Measurements from ENCODE around the gene USP3. TPM values are rescaled to one million over a fixed set of nuclear protein-coding genes. Genes with fewer than 3 reads are reported as not detected.

The USP3 gene
- total and polyA plus RNA-seq, 2 donors (not counting 3 experiments of a cell fraction or from before 2014, with no cell fraction given), result 18.8 to 52.4 TPM

- no TSS peak for BruUV-seq (replicated peaks)
- no peak overlapping the region for H3K9ac ChIP-seq (replicated peaks; ENCODE audit: extremely low read depth, insufficient read depth, low read length)
- ChIA-PET POLR2A (no interaction called here), CTCF (interaction anchor here (0.7 to 1.5 kb wide), 4 partner anchors 10 to 89 kb away, joined by 3 to 7 read pairs (median 5); no protein-coding TSS in a partner anchor)
- H4K20me1 ChIP-seq (replicated peaks; ENCODE audit: control insufficient read depth, extremely low read depth, insufficient read depth, low read length), result no peaks in the 10 kb centered on the region
- DNase-seq (ENCODE audit: low read depth, low spot score), result peak; percentile 32
- peaks cover 7% of the 10 kb centered on the region for H3K4me1 ChIP-seq (ENCODE audit: control insufficient read depth, extremely low read depth, insufficient read depth, low read length)
- TF ChIP-seq MAX (IDR thresholded peaks at IDR 0.05; ENCODE audit: insufficient read depth, insufficient read length) (no peak), EZH2 (IDR thresholded peaks at IDR 0.05; ENCODE audit: borderline replicate concordance, low read depth, low read length, severe bottlenecking) (no peak), MYC (IDR thresholded peaks at IDR 0.05; ENCODE audit: low read depth, low read length) (no peak), JUN (IDR thresholded peaks at IDR 0.05; ENCODE audit: borderline replicate concordance, insufficient read depth, insufficient read length, low read depth) (no peak), GATA2 (IDR thresholded peaks at IDR 0.05; ENCODE audit: insufficient read depth, insufficient read length, low read depth, low read length) (no peak), POLR2A (IDR thresholded peaks at IDR 0.05; ENCODE audit: low read depth, low read length) (no peak), POLR2AphosphoS5 (IDR thresholded peaks at IDR 0.05; ENCODE audit: insufficient read depth, low read depth, low read length) (no peak), FOS (IDR thresholded peaks at IDR 0.05; ENCODE audit: borderline replicate concordance, insufficient read depth, low read length) (no peak), CTCF (IDR thresholded peaks at IDR 0.05; ENCODE audit: extremely low read depth in 1 of 2, insufficient read depth in 1 of 2, low read depth in 1 of 2, low read length in 2 of 2) (no peak)
- H3K9me1 ChIP-seq (replicated peaks; ENCODE audit: control insufficient read depth, extremely low read depth, insufficient read depth, low read length), result no peaks in the 10 kb centered on the region
- H3K79me2 ChIP-seq (ENCODE audit: control insufficient read depth, insufficient read depth, low read length), result no peaks in the 10 kb centered on the region
- no peaks in the 10 kb centered on the region for H3K27me3 ChIP-seq (ENCODE audit: control insufficient read depth in 2 of 2, insufficient read depth in 2 of 2, low read length in 2 of 2)
- intact Hi-C loops (cut with micrococcal nuclease), result no loop called here
- H3K27ac ChIP-seq (ENCODE audit: insufficient read depth, low read depth, low read length), result no peak overlapping the region
- dilution Hi-C loops (cut with MboI; ENCODE audit: extremely low pct_ligation_motif_present, low sequenced_read_pairs), result no loop called here
- no peak overlapping the region for H3K4me3 ChIP-seq (replicated peaks in 1 of 3; ENCODE audit: insufficient read depth in 1 of 3, low read depth in 1 of 3, low read length in 3 of 3)
- FAIRE-seq, result no peak
- no peak overlapping the region for H2AFZ ChIP-seq (ENCODE audit: low read depth, low read length)
- H3K9me3 ChIP-seq (replicated peaks; ENCODE audit: control insufficient read depth, insufficient read depth, low read length), result no peaks in the 10 kb centered on the region
- no peak overlapping the region for H3K4me2 ChIP-seq (ENCODE audit: insufficient read depth, low read length)
- no peaks in the 10 kb centered on the region for H3K36me3 ChIP-seq (ENCODE audit: control insufficient read depth in 2 of 2, extremely low read depth in 1 of 2, insufficient read depth in 2 of 2, low read length in 2 of 2)
Observed at GRCh38 chr15:63576441-63576840, 72.0 kb downstream of the USP3 start.

All from endothelial cell of umbilical vein (primary cell).